Measurements from ENCODE around the gene GTF3A.

The GTF3A gene

GRCh38 chr13:27442071-27442647 lies 17.7 kb downstream of the GTF3A start:
- TF ChIP-seq POLR2AphosphoS5 (IDR thresholded peaks at IDR 0.05; ENCODE audit: low read depth, low read length) (no peak), SIN3A (IDR thresholded peaks at IDR 0.05; ENCODE audit: borderline replicate concordance, insufficient read depth, low read length) (no peak), FOXP2 (optimal IDR thresholded peaks at IDR 0.05; ENCODE audit: borderline replicate concordance, extremely low read depth, extremely low read length, insufficient read depth) (no peak), REST (IDR thresholded peaks at IDR 0.05; ENCODE audit: insufficient read depth in 1 of 2, low read depth in 2 of 2, low read length in 2 of 2) (no peak), TAF1 (IDR thresholded peaks at IDR 0.05; ENCODE audit: borderline replicate concordance, insufficient read depth, low read length) (no peak)

GRCh38 chr13:27442797-27443196 lies 18.4 kb downstream of the GTF3A start:
- TF ChIP-seq POLR2AphosphoS5 (IDR thresholded peaks at IDR 0.05; ENCODE audit: low read depth, low read length) (no peak), REST (IDR thresholded peaks at IDR 0.05; ENCODE audit: insufficient read depth in 1 of 2, low read depth in 2 of 2, low read length in 2 of 2) (no peak), TAF1 (IDR thresholded peaks at IDR 0.05; ENCODE audit: borderline replicate concordance, insufficient read depth, low read length) (no peak), SIN3A (IDR thresholded peaks at IDR 0.05; ENCODE audit: borderline replicate concordance, insufficient read depth, low read length) (no peak), FOXP2 (optimal IDR thresholded peaks at IDR 0.05; ENCODE audit: borderline replicate concordance, extremely low read depth, extremely low read length, insufficient read depth) (no peak)

GRCh38 chr13:27446986-27447583 lies 22.7 kb downstream of the GTF3A start:
- no peak for TF ChIP-seq TAF1 (IDR thresholded peaks at IDR 0.05; ENCODE audit: borderline replicate concordance, insufficient read depth, low read length)
- TF ChIP-seq POLR2AphosphoS5 (IDR thresholded peaks at IDR 0.05; ENCODE audit: low read depth, low read length) = no peak
- TF ChIP-seq SIN3A (IDR thresholded peaks at IDR 0.05; ENCODE audit: borderline replicate concordance, insufficient read depth, low read length) = no peak
- no peak for TF ChIP-seq REST (IDR thresholded peaks at IDR 0.05; ENCODE audit: insufficient read depth in 1 of 2, low read depth in 2 of 2, low read length in 2 of 2)
- no peak for TF ChIP-seq FOXP2 (optimal IDR thresholded peaks at IDR 0.05; ENCODE audit: borderline replicate concordance, extremely low read depth, extremely low read length, insufficient read depth)

GRCh38 chr13:27448308-27448707 lies 23.9 kb downstream of the GTF3A start:
- TF ChIP-seq FOXP2 (optimal IDR thresholded peaks at IDR 0.05; ENCODE audit: borderline replicate concordance, extremely low read depth, extremely low read length, insufficient read depth) (no peak), TAF1 (IDR thresholded peaks at IDR 0.05; ENCODE audit: borderline replicate concordance, insufficient read depth, low read length) (no peak), SIN3A (IDR thresholded peaks at IDR 0.05; ENCODE audit: borderline replicate concordance, insufficient read depth, low read length) (no peak)

GRCh38 chr13:27449081-27449603 lies 24.7 kb downstream of the GTF3A start:
- TF ChIP-seq POLR2AphosphoS5 (IDR thresholded peaks at IDR 0.05; ENCODE audit: low read depth, low read length) = no peak
- no peak for TF ChIP-seq FOXP2 (optimal IDR thresholded peaks at IDR 0.05; ENCODE audit: borderline replicate concordance, extremely low read depth, extremely low read length, insufficient read depth)
- TF ChIP-seq REST (IDR thresholded peaks at IDR 0.05; ENCODE audit: insufficient read depth in 1 of 2, low read depth in 2 of 2, low read length in 2 of 2) = no peak
- TF ChIP-seq TAF1 (IDR thresholded peaks at IDR 0.05; ENCODE audit: borderline replicate concordance, insufficient read depth, low read length) = no peak
- TF ChIP-seq SIN3A (IDR thresholded peaks at IDR 0.05; ENCODE audit: borderline replicate concordance, insufficient read depth, low read length) = no peak
